Measurements from ENCODE around the gene MRTFA.
"Not testable (repeated sequence)": the region's sequence is repeated elsewhere in the genome, so short reads cannot be mapped to it uniquely, and the experiment has no call there.

MRTFA gene

DNA sequence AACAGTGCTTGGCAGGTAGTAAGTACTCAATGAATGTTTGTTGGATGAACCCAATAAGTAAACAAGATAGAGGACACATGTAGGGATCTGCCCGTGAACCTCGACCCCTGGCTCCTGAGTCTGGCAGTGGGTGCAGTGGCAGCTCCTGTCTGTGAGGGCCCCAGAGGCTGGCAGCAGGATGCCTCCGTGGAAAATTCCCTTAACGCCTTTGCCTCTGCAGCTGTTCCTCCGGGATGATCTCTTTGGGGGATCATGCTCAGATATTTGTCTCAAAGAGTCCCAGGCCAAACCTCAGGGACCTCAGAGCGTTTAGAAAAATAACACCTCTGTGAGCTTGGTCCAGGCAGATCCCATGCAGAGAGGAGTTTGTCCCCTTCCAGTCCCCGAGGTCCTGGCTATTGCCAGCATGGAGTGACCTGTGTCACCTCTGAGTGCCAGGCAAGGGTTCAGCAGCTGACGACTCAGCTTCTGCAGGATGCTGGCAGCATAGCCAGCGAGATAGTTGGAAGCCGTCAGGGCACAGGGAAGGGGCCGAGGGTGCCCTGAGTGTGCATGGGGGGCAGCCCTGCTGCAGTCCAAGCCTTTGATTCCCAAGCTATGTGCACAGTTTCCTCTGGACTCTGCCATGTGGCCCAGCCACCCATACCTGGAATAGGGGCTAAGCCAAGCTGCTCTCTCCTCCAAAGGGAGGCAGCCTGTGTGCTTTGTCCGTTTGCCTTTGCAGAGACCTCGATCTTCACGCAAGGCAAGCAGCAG, 42.2 kb upstream of the MRTFA start:
- H3K27ac ChIP-seq: no peak overlapping the region
- TF ChIP-seq, protein P1, sequence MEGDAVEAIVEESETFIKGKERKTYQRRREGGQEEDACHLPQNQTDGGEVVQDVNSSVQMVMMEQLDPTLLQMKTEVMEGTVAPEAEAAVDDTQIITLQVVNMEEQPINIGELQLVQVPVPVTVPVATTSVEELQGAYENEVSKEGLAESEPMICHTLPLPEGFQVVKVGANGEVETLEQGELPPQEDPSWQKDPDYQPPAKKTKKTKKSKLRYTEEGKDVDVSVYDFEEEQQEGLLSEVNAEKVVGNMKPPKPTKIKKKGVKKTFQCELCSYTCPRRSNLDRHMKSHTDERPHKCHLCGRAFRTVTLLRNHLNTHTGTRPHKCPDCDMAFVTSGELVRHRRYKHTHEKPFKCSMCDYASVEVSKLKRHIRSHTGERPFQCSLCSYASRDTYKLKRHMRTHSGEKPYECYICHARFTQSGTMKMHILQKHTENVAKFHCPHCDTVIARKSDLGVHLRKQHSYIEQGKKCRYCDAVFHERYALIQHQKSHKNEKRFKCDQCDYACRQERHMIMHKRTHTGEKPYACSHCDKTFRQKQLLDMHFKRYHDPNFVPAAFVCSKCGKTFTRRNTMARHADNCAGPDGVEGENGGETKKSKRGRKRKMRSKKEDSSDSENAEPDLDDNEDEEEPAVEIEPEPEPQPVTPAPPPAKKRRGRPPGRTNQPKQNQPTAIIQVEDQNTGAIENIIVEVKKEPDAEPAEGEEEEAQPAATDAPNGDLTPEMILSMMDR (conservative IDR thresholded peaks at IDR 0.05): no peak

DNA sequence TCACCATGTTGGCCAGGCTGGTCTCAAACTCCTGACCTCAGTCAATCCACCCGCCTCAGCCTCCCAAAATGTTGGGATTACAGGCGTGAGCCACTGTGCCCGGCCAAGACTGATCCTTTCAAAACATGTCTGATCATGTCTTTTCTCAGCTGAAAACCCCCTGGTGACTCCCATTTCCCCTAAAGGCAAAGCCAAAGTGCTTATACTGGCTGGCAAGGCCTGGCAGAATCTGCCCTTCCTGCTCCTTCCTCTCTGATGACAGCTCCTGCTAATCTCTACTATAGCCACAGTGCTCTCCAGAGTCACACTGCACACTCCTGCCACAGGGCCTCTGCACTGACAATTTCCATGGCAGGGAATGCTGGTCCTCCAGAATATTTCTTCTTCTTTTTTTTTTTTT, 40.1 kb upstream of the MRTFA start:
- TF ChIP-seq, protein P1 (conservative IDR thresholded peaks at IDR 0.05): no peak
- no peak overlapping the region for H3K27ac ChIP-seq

DNA sequence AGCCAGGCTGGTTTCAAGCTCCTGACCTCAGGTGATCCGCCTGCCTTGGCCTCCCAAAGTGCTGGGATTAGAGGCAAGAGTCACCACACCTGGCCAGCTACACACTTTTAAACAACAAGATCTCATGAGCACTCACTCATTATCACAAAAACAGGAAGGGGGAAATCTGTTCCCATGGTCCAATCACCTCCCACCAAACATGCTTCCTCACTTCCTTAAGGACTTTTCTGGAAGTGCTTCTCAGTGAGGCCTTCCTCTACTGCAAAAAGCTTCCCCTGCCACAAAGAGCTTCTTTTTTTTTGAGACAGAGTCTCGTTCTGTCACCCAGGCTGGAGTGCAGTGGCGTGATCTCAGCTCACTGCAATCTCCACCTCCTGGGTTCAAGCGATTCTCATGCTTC, 39.6 kb upstream of the MRTFA start:
- not testable (repeated sequence) for H3K27ac ChIP-seq

DNA sequence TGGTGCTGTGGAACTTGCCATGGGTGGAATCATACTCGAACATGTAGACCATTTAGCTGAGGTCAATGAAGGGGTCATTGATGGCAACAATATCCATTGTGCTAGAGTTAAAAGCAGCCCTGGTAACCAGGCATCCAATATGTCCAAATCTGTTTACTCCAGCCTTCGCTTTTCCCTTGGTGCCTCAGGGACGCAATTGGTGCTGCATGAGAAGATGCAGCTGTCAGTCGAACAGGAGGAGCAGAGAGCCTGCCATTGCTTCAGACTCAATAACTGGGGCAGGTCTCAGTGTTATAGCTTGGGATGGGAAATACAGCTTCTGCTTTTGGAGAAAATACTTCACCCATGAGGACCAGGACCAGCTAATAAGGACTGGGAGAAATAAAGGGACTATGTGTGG, 37.8 kb upstream of the MRTFA start:
- TF ChIP-seq, protein P1 (conservative IDR thresholded peaks at IDR 0.05): no peak

DNA sequence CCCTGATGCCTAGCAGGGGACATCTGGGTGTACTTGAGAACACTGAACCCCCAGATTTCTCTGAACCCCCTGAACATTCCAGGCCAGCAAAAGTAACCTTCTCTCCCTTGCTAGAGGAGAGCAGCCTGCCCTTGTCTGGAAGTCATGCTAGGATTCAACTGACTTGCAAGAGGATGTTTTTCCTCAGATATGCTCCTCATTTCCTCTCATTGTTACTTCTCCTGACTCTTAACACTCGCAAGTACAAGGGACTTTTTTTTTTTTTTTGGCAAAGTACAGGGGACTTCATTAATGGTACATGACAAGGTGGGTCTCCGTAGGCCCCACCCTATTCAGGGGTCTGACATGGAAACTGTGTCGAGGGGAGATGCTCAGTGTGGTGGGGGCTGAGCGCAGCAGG, 36.5 kb upstream of the MRTFA start:
- TF ChIP-seq, protein P1 (conservative IDR thresholded peaks at IDR 0.05): no peak
- H3K27ac ChIP-seq: no peak overlapping the region

More for the DNA sequence above, 37.8 kb upstream of the MRTFA start:
- no peak overlapping the region for H3K27ac ChIP-seq

DNA sequence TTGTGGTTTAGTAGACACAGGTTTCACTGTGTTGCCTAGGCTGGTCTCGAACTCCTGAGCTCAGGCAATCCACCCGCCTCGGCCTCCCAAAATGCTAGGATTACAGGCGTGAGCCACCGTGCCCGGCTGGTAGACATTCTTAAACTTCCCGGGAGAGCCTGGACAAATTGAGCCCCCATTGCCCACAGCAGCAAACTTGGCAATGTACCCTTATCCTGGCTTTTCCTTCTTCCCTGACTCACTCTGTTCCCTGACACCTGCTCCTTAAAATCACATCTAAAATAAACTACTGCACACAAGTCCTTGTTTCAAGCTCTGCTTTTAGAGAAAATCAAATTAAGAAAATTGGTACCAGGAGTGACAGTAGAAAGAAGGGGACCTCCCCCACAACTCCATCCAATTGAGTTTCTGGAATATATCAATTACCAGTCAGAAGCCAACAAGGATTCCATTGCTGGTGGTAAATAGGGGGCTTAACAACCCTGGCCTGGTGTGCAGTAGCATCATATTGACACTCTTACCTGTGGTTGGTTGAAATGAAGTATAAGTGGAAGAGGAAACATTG, 35.4 kb upstream of the MRTFA start:
- TF ChIP-seq, protein P1 (conservative IDR thresholded peaks at IDR 0.05): no peak
- H3K27ac ChIP-seq: no peak overlapping the region

DNA sequence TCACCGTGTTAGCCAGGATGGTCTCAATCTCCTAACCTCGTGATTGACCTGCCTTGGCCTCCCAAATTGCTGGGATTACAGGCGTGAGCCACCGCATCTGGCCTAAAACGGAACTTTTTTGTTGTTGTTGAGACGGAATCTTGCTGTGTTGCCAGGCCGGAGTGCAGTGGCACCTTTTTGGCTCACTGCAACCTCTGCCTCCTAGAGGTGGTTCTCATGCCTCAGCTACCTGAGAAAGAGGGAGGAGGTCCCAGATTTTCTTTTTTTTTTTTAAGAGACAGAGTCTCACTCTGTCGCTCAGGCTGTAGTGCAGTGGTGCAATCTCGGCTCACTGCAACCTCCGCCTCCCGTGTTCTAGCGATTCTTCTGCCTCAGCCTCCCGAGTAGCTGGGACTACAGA, 34.9 kb upstream of the MRTFA start:
- H3K27ac ChIP-seq: no peak overlapping the region
- TF ChIP-seq, protein P1 (conservative IDR thresholded peaks at IDR 0.05): no peak

DNA sequence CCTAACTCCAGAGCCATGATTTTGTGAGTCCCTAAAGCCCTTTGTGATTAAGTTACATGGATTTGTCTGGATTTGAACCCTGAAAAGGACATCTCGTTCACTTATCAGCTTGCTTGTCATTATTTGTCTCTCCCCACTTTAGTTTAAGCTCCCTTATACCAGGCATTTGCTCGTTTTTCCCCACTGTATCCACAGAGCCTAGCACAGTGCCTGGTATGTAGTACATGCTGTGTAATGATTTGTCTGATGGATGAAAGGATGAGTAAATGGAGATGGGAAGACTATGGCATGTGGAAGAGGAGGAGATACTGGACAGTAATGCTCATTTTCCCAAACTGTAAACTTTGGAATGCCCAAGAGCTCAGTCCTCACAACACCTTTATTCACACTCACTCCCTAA, 33.5 kb upstream of the MRTFA start:
- TF ChIP-seq, protein P1 (conservative IDR thresholded peaks at IDR 0.05): no peak
- no peak overlapping the region for H3K27ac ChIP-seq

Data from VCaP (cell line).